Hematopoietic multipotent progenitor cell treated with erythropoietin and hydrocortisone succinate and interleukin-3 and kit ligand, for 6 days (in vitro differentiated cells): ENCODE measurements around the gene PGAM2.
A peak's percentile ranks its signal among the peaks of the same experiment; 100 is the strongest.

Experiments used
- DNase-seq: peaks from one replicate; pipeline ENCODE4 v3.0.0-alpha.2; 2015

Gene PGAM2

DNA sequence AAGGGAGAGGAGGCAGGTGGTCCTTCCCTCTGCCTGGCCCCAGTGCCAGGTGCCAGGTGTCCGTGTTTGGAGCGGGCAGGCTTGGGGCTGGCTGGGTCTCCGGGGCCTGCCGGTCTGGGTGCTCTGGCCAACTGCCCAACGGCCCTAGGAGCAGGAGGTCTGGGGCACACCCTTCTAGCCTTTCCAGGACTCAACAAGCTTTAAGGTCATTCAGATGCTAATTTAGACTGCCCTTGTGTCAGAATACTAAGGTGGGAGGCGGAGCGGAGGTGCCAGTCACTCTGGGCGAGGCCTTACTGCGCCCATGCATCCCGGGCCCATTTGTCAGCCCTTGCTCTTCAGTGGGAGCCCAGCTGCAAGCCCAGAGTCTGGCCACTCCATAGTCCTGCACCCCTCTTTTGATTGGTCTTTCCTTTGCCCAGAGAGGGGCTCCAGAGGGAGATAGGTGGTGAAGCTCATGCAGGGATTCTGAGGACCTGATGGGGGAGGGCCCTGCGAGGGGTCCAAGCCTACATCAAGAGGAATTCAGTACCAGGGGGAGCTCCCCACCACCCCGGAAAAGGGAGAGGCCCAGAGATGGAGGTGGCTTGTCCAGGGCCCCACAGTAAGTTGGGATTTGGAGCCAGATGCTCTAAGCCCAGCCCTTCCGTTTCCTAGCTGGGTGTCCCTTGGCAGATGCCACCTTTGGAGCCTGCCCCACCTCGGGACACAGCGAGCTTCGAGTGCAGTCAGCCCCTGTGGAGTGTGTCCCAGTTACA, 1.3 kb downstream of the PGAM2 start:
- DNase-seq = no peak

DNA sequence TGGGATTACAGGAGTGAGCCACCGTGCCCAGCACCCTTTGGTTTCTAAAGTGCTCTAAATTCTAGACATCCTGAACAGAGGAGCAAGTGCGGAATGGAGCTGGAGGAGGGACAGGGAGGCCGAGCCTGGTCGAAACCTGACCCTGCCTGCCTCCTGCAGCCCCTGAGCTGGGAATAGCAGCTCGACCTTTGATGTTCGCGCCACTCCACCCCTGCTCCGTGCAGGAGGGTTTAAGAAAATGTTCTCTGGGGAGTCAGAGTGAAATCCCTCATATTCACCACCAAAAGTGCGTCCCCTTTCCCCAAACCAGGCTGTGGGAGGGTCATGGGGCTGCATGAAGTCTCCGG, 1.8 kb downstream of the PGAM2 start:
- no peak for DNase-seq

DNA sequence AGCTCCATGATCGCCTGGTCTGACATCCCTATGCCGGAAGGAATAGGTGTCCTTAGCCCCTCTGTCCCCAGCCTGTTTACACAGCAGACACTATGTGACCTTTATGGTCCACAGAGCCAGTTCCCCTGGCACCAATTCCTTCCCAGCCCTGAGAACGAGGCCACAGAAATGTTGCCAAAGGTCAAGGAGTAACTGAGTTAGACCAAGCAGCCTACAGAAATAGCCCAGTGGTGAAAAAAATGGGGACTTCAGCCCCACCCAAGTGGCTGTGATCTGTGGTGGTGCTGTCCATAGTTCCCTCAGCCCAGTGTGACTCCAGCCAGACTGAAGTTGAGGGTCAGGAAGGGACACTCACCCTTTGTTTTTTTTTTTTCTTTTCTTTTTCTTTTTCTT, 2.5 kb downstream of the PGAM2 start:
- no peak for DNase-seq

DNA sequence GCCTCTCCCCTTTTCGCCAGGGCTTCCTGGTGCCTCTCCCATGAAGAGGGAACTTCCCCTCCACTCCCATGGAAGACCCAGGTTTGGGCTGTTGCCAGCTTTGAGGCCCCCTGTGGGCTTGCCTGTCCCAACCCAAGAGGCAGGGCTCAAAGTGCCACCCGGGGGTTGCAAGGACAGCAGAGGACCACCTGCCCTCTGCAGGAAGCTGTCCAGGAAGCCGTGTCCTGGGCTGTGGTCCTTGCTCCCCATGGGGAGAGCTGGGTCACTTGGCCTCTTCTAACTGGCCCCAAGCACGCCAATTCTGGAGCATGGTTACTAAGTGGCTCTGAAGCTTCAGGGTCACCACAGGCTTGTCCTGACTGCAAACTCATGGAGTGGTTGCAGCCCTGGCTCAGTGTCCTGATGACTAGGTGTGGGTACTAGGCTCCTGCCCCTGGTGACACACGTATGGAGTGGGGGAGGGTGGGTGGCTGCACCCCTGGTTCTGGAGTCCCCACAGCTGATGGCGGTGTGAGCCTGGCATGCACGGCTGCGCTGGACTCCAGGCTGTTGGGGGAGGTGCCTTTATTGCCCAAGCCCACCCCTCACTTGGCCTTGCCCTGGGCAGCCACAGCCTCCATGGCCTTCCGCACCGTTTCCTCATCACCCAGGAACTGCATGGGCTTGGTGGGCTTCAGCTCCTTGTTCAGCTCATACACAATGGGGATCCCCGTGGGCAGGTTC, 3.0 kb downstream of the PGAM2 start:
- no peak for DNase-seq

DNA sequence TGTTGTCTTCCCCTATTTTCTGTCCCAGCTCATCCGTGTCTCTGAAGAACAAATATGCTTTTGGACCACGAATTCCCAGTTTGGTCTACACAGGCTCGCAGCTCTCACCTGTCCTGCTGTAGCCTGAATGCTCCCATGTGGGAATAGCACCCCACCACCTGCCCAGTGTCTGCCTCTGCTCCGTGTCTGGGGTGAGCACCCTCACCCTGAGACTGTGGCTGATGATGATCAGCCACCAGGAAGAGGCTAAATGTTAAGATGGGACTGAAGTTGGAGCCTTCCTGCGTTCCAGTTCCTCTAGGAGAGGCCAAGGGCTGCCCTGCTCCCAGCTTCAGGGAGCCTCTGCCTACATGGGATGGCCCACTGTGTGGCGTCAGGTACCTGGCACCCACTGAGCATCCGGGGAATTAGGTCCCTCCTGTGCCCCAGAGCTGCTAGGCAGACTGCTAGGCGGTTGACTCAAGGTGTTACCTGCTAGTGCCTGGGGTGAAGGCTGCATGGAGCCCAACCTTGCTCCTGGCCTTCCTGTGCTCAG, 3.7 kb downstream of the PGAM2 start:
- no peak for DNase-seq

DNA sequence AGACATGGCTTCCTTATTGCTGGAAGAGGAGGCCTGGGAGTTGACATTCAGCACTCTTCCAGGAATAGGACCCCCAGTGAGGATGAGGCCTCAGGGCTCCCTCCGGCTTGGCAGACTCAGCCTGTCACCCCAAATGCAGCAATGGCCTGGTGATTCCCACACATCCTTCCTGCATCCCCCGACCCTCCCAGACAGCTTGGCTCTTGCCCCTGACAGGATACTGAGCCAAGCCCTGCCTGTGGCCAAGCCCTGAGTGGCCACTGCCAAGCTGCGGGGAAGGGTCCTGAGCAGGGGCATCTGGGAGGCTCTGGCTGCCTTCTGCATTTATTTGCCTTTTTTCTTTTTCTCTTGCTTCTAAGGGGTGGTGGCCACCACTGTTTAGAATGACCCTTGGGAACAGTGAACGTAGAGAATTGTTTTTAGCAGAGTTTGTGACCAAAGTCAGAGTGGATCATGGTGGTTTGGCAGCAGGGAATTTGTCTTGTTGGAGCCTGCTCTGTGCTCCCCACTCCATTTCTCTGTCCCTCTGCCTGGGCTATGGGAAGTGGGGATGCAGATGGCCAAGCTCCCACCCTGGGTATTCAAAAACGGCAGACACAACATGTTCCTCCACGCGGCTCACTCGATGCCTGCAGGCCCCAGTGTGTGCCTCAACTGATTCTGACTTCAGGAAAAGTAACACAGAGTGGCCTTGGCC, 4.3 kb downstream of the PGAM2 start:
- DNase-seq = no peak

DNA sequence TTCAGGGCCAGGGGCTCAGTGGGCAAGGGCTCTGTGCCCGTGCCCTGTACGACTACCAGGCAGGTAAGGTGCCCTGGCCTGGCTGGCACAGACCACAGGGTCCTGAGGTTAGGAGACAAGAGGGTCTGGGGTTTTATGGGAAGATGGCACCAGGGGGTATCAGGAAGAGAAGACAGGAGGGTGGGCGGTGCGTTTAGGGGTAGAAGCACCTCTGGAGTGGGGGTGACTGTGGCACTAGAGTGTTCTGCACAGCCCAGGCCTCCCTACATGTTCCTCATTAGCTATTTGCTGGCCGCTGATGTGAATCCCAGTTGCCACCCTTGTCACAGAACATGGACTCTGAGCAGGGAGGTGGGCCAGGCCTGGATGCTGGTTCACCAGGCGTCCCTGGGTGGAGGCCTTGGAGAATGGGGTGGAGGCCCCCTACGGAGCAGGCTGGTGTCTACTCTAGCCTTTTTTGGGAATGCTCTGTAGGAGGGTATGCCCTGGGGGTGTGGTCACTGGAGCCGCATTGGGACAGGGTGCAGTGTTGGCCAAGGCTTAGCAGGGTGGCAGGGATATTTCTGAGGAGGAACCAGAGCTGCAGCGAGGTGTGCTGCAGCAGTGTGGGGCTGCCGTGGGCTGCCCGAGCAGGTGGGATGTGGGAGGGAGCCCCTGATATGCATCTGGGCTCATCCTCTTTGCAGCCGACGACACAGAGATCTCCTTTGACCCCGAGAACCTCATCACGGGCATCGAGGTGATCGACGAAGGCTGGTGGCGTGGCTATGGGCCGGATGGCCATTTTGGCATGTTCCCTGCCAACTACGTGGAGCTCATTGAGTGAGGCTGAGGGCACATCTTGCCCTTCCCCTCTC, 5.0 kb downstream of the PGAM2 start:
- no peak for DNase-seq

DNA sequence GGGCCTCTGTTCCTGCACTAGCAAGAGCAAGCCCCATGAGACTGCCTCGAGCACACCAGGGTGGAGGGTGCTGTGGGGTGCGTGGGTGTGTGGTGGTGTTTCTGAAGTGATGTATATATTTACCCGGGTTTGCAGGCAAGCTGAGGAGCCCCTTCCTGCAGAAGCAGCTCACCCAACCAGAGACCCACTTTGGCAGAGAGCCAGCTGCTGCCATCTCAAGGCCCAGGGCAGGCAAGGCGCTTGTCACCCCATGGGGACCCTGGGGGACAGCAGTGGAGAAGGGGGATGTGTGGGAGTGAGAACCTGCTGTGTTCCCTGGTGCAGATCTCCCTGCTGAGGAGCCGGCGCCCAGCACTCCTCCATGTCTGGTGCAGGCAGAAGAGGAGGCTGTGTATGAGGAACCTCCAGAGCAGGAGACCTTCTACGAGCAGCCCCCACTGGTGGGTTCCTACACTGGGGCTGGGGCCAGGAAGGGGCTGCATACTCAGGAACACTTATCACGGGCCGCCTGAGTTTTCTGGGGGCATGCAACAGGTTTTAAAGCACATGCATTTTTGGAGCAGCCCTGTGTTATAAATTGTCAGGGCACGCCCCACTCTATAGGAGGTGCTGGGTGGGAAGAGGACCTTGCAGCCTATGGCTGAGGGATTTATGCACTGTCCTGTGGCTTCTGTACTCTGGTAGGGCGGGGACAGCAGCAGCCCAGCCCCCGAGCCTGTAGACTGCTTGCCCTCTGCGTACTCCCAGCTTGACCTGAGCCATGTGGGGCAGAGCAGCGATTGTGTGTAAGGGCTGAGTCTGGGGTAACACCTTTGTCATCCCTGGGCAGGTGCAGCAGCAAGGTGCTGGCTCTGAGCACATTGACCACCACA, 5.9 kb downstream of the PGAM2 start:
- DNase-seq = no peak

DNA sequence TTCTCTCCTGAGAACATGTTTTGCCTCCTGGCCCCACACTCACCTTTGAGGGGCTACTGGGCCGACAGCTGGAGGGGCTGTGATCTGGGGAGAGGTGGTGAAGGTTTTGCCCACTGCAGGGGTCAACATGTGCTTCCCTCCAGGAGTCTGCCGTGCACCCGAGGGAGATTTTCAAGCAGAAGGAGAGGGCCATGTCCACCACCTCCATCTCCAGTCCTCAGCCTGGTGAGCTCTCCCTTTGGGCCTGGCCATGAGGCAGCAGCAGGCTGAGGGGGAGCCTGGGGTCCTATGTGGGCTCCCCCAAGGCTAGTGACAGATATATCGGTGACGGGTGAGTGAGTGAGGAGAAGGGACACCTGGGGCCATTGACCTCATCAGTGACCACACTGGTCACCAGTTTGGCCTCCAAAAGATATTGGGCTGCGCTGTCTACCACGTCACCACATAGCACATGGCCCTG, 6.6 kb downstream of the PGAM2 start:
- DNase-seq = no peak

DNA sequence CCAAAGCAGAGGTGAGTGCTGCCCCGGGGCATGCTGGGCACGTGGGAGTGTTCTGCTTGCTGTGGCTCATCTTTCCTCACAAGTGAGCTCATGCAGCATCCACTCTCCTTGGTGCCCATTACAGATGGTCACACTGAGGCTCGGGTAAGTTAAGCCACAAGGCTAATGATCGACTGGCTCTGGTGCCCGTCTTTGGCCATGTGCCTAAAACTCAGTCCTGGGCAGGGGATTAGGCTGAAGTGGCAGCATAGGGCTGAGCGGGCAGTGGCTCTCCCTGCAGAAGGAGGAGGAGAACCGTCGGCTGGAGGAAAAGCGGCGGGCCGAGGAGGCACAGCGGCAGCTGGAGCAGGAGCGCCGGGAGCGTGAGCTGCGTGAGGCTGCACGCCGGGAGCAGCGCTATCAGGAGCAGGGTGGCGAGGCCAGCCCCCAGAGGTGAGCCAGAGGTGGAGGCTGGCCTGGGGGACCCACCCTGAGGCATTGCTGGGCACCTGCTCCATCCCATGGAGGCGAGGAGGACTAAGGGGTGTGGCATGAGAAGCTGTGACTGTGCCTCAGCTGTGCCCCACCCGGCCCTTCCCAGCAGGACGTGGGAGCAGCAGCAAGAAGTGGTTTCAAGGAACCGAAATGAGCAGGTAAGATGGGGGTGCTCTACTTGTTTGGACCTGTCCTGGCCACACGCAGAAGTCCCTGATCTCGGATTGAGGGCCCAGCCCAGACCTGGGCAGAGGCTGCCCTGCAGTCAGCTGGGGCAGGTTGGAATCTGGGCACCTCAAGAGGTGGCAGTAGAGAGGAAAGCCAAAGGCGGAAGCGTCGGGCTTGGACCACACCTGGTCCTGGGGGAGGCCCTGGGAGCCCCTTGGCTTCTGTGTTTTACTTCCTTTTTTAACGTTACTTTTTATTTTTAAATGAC, 7.3 kb downstream of the PGAM2 start:
- no peak for DNase-seq

DNA sequence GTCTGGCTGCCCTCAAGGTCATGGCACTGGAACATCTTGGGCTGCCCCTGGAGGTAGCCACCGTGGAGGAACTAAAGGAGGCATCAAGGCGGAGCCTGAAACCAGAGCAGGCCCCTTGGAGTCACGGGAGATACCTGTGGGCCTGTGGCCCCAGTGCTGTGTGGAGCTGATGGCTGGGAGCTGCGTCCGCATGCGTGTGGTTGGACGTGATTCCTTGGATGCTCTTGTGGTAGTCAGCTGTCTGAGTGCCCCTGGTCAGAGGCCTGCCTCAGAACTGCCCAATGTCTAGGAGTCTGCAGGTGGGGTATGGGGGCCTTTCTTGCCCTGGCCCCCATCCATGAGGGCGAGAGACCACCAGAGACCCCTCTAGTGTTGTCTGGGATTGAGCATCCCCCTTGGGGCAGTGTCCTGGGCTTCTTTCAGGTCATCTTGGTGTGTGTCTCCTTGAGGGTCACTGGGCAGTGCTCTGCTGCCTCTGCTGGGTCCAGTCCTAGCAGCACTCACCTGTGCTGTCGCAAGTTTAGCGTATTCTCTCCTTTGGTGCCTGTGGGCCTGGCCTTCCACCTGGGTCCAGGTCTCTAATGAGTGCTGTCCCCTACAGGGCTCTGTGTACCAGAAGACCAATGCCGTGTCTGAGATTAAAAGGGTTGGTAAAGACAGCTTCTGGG, 8.1 kb downstream of the PGAM2 start:
- DNase-seq = no peak

DNA sequence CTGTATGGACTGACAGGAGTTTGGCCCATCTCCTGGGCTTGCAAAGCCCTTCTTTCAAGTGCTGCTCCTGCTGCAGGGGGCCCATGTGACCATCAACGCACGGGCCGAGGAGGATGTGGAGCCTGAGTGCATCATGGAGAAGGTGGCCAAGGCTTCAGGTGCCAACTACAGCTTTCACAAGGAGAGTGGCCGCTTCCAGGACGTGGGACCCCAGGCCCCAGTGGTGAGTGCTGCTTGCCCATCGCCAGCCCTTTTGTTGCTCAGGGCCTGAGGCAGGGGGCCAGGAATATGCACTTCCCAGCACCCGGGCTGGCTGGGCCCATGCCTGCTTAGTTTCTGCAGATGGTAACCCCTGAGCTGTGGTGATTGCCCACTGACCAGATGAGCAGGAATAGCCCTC, 8.7 kb downstream of the PGAM2 start:
- no peak for DNase-seq

DNA sequence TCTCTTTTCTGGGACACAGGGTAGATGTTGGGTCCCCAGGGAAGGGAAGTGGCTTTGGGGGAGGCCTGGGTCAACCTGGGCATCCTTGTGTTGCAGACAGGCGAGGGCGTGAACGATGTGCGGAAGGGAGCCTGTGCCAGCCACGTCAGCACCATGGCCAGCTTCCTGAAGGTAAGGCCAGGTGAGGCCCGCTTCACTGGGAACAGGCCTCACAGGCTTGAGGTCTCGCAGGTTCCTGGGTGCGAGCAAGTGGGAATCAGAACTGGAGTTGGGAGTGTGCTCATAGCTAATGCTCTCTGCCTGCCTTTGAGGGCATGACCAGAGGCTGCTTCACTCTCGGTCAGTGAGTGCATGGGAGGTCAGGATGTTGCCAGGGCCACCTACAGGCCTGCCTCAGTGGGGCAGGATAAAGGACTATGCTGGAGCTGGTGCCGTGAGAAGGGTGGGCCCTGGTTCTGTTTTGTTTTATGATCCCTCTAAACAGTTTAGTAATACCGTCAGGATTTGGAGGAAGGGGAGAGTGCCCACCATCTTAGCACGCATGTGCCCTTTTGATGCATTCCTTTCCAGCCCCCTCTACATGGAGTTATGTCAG, 12.5 kb downstream of the PGAM2 start:
- no peak for DNase-seq

DNA sequence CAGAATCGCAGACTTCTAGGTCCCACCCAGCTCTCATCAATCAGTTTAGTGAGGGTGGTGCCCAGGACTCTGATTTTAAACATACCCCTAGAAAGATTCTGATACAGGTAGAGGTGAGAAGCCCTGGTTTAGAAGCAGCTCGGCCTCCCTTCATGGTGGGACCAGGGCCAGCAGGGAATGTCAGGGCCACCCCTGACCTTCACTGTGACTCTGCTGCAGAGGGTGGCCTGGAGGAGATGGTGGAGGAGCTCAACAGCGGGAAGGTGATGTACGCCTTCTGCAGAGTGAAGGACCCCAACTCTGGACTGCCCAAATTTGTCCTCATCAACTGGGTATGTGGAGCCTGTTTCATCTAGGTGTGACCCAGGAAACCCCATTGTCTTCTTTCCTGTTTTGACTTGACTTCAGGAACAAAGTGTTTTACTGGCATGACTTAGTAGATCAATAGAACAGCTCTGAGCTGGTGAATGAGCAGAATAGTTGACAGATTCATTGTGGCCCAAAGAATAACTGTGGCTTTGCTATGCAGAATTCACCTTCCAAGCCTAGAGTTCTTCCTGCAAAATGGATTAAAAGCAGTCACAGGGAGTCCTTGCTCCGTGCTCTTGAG, 13.7 kb downstream of the PGAM2 start:
- DNase-seq = no peak

DNA sequence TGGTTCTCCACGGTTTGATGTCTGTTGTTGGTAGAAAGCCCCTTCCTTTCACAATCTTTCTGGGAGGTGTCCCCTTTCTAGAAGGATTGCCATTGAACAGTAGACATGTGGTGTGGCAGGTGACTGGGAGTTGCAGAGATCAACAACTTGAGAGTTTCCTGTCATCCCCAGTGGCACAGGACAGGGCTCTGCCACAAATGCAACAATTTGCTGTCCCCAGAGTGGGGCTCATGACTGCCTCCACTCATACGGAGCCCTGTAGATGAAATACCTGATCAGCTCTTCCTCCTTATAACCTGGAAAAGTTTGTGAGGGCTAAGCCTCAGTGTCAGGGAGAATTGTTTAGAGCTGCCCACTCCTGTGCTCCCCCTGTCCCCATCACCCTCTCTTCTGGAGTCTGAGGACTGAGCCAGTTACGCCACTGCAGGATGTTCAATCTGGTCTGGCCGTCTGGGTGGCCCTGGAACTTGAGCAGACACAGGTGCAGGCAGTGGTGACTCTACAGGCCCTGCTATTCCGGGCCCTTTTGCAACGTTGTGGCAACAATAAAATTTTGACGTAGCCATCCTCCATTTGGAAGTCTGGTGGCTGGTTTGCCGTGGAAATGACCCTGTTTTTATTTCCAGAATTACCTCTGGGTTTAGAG, 14.3 kb downstream of the PGAM2 start:
- DNase-seq = peak; percentile 0

DNA sequence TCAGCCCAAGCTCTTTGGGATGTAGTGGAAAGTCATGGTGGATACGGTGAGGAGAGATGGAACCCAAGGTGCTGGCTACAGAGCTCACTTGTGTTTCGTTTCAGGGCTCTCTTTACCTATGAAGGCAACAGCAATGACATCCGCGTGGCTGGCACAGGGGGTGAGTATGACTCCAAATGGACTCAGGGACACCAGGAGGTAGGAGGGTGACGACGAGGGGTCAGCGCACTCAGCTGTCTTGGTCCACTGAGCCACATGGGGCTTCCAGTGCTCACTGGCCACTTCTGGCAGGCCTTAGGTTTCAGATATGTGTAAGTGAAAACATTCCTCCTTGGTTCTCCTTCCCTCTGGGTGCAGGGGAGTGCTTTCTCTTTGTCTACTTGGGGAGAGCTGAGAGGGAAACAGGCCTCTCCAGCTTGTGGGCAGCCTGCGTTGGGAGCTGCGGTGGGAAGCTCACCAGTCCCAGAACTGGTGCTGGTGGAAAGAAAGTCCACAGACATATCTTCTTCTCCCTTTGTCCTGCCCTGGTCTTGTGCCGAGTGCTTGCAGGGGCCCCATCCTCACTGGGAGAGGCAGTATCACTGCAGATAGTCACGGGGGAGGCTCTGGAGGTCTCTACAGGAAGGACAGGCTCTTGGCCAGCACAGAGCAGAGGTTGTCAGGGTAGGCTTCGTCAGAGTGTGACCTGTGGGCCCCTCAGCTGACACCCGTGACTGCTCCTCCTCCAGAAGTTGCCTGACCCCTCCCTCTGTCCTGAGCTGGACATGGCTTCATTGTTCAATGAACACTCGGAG, 15.0 kb downstream of the PGAM2 start:
- no peak for DNase-seq

DNA sequence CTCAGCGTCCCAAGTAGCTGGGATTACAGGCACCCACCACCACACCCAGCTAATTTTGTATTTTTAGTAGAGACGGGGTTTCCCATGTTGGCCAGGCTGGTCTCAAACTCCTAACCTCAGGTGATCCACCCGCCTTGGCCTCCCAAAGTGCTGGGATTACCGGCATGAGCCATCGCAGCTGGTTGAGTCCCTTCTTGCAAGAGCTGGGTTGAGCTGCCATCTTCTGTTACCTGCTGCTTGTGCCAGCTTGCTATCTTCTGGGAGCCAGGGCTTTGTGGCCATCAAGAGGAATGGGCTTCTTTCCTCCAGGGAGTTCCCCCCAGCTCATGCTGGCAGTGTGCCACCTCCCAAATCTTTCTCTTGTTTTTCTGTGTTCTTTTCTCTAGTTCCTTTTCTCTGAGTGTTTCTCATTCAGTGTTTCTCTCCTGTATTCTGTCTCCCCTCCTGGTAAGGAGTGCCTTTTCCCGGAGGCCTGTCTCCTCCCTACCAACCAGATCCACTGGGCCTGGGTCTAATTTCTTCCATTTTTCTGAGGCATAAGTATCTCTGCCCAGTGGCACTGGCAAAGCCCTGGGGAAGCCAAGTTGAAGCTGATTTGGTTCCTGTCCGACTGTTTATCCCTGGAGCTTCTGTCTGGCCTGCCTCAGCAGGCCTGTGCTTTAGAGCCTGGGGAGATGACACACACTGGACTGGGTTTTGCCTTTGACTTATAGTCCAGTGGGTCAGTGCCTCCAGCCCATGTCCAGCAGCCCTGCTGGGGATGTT, 17.2 kb downstream of the PGAM2 start:
- DNase-seq = no peak
